Posterior vena cava (tissue), 2 donors: ENCODE data around the gene BBS4. TPM values are rescaled to one million over a fixed set of nuclear protein-coding genes. Genes with fewer than 3 reads are reported as not detected.

Source experiments
- DNase-seq: peaks from one replicate; pipeline ENCODE4 v3.0.0-alpha.2; 2020; ENCODE audit warnings: low spot score
- intact Hi-C, 2 donors: fragments of 100-400 bp; cut with DNase I; formaldehyde crosslinking; loops; one replicate each; pipeline versions ENCODE4 v1.14.1 to v1.14.2; 2022 to 2023
- total RNA-seq, 2 donors: library from RNA; stranded (reverse); fragmentation: NEBNext Ultra II Directional; extraction: Animal tissue kit (Norgen Biotek cat#: 25700); gene quantifications; one replicate each; pipeline ENCODE4 v1.2.1, GENCODE V29; 2021
- donor health status: DM: yes; HTN: yes; CAD: no.
- donor health status: DM: yes; HTN: yes; CAD: no.

The BBS4 gene
- total RNA-seq, 2 donors from 2014 or later, result 14.7 to 16.4 TPM

GRCh38 chr15:72740219-72740618, 54.2 kb downstream of the BBS4 start:
- DNase-seq, result no peak
- intact Hi-C loops, result no loop called here

DNA sequence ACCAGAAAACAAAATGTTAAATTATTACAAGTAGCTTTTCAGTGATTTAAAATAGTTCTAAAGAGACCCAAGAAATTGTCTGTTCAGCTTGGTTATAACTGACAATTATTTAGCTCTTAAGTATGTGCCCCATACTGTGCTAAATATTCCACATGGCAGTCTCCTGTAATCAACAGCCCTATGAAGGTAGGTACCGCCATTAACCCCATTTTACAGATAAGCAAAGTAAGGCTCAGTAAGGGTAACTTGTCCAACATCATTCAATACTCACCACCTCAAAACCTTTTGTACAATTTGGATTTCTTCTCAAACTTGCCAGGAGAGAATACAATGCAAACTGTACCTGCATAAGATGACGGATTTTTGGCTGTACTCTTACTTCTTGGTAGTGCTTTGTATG, 63.7 kb downstream of the BBS4 start:
- intact Hi-C loops, result no loop called here
- DNase-seq, result no peak

DNA sequence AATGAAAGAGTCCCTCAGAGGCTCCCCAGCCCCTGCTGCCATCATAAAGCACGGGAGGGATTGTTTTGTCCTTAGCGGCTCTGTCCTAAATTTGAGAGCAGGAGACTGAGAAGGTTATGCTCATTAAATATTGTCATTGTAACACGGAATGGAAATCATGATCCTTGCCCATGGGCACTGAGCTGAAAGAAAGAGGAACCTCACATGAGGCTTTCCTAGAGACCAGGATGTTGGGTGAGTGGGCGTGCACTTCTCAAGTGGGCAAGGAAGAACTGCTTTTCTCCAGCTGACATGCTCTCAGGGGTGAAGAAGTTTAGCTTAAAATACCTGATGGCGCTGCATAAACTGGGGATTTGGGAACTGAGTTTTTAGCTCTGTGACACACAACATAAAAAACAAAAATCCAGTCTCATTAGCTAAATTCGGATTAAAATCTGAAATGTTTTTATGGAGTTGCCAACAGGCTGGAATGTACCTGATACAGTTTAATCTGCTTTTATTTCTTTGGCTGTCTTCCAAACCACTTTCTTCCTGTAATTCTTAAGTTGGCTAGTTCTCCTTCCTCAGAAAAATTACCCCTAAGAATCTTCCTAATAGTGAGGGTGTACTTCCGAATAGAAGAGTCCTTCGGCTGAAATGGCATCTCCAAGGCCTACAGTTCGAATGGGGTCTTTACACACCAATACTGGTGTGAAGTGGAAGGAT, 65.9 kb downstream of the BBS4 start:
- DNase-seq, result no peak

GRCh38 chr15:72754096-72754495, 68.1 kb downstream of the BBS4 start:
- DNase-seq, result no peak
- intact Hi-C loops, result no loop called here

More for the DNA sequence above, 65.9 kb downstream of the BBS4 start:
- intact Hi-C loops, result no loop called here

DNA sequence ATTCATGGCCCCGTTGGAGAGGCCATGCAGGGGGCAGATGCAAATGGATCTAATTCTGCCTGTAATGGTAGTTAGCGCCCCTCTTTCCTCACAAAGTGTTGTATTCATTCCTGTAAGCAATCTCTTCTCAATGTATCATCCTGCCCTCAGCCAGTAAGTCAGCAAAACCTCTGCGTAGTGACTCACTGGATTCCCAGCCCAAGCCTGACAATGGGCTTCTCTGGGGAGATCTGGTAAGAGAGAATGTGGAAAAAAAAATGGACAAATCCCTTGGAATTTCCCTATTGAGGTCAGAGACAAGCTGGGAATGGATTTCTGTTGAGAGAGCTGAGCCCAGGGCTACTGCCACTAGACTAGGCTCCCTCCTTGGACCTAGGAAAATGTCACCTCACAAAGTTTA, 72.2 kb downstream of the BBS4 start:
- no peak for DNase-seq
- intact Hi-C loops, result no loop called here

DNA sequence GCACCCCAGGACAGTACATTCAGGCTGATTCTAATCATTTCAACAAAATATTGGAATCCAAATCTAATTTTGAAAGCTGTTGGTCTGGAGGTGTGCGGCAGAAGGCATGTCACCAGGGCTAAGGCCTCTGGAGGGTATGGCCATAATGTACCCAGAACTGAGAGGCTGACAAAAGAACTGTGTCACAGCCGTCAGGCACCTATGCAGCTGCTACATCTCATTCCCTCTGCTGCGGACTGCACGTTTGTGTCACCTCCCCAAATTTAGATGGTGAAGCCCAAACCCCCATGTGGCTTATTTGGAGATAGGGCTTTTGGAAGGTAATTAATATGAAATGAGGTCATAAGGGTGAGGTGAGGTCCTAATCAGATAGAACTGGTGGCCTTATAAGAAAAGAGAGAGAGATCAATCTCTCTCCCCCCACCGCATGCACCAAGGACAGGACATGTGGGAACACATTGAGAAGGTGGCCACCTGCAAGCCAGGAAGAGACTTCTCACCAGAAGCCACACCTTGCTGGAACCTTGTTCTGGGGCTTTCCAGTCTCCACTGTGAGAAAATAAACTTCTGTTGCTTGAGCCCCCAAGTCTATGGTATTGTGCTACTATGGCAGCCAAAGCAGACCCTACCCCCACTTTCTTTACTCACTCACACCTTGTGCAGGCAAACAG, 74.7 kb downstream of the BBS4 start:
- intact Hi-C loops, result no loop called here
- no peak for DNase-seq

DNA sequence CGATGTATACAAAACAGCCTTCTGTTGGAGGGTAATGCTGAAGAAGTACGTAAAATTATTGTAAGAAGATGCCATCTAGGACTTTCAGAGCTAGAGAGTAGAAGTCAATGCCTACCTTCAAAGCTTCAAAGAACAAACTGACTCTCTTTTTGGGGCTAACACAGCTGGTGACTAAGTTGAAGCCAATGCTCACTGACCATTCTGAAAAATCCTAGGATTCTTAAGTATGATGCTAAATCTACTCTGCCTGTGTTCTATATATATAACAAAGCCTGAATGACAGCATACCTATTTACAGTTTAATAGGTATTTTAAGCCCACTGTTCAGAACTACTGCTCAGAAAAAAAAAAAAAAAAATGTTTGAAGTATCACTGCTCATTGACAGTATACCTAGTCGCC, 78.6 kb downstream of the BBS4 start:
- intact Hi-C loops, result no loop called here
- no peak for DNase-seq

DNA sequence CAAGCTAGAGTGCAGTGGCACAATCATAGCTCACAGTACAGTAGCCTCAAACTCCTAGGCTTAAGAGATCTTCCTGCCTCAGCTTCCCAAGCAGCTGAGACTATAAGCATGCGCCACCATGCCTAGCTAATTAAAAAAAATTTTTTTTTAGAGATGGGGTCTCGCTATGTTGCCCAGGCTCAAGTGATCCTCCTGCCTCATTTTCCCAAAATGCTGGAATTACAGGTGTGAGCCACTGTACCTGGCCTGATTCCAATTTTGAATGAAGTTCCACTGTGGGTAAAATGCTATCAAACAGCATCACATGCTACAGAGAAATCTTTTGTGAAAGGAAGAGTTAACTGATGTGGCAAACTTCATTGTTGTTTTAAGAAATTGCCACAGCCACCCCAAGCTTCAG, 80.0 kb downstream of the BBS4 start:
- no peak for DNase-seq
- intact Hi-C loops, result no loop called here

- intact Hi-C loops, result no loop called here
- DNase-seq, result no peak
Observed at GRCh38 chr15:72766780-72767179, 80.8 kb downstream of the BBS4 start.

DNA sequence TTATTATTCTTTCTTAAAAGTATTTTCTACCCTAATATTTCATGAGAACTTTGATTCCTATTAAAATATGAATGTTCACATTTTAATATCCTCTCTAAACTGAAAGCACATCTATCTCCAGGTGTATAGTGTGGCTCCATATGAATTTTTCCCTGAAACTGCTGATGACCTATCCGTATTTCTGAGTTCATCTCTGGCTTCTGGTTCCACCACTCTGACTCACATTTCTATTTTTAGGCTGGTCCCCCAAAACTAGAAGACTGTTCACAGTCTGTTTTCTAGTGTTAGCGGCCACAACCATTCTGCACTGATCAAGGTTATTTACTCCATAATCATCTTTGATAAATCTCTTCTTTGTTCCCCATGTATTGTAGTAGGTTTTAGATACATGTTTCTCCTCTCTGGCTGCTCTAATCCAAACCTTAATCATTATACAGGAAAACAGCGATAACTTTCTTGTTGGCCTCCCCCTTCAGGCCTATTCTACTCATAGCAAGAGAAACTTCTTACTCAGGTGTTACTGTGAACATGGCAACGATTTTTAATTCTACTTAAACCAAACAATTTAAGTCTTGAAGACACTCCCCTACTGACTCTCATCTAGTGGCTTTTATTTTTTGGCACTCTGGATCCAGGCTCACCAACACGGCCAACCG, 84.8 kb downstream of the BBS4 start:
- DNase-seq, result no peak
- intact Hi-C loops, result no loop called here

DNA sequence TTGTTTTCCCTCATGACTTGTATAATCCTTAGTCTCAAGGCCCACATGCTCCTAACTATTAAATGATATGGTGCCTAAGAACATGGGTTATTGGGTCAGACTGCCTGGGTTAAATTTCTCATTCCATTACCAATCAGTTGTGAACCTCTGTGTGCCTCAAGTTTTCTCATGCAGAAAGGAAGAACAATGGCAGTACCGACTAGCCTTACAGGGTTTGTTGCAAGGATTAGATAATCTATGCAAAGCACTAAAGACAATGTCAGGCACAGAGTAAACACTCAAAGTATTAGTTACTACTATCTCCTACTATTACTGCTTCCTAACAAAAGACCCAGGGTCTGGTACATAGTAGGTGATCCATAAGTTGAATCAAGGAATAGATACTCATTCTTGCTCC, 85.3 kb downstream of the BBS4 start:
- DNase-seq, result no peak
- intact Hi-C loops, result no loop called here

GRCh38 chr15:72774696-72775383, 88.8 kb downstream of the BBS4 start:
- intact Hi-C loops, result no loop called here
- no peak for DNase-seq

DNA sequence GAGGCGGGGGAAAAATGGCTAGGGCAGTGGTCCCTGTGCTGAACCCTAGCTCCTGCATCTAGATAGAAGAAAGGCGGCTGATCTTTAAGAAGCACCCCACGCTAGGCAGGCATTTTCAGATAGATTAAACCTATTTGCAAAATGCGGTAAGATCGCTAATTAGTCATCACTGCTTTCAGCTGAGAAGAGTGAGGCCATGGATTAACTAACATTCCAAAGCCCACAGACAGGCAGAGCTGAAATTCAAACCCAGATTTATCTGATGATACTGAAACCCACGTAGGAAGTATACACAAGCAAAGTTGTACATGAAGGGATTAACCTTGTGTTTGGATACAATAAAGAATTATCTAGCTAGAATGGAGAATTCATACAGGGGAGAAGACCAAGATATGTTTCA, 92.8 kb downstream of the BBS4 start:
- intact Hi-C loops, result no loop called here
- DNase-seq, result no peak

GRCh38 chr15:72781631-72782030, 95.6 kb downstream of the BBS4 start:
- DNase-seq, result no peak
- intact Hi-C loops, result no loop called here

DNA sequence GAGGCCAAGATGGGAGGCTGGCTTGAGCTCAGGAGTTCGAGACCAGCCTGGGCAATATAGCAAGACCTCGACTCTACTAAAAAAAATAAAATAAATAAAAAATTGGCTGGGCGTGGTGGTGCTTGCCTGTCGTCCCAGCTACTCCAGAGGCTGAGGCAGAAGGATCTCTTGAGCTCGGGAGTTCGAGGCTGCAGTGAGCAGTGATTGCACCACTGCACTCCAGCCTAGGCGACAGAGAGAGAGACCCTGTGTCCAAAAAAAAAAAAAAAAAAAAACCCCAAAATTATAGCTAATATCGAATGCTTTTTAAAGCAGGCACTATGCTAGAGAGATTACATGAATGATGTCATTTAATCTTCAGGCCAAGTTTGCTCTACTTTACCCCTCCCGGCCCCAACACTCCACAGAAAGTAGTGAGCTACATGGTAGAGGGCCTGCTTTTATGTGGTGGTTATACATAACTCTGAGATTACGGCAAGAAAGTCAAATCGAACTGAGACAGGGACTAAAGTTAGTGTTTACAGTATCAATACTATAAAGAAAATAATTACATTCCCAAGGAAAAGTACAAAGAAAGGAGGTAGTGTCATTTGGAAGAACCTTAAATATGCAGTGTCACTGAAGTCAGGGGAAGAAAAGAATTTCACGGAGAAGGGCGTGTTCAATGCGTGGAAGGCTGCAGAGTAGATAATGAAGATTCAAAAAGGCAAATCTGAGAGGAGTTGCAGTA, 96.4 kb downstream of the BBS4 start:
- no peak for DNase-seq
- intact Hi-C loops, result no loop called here

DNA sequence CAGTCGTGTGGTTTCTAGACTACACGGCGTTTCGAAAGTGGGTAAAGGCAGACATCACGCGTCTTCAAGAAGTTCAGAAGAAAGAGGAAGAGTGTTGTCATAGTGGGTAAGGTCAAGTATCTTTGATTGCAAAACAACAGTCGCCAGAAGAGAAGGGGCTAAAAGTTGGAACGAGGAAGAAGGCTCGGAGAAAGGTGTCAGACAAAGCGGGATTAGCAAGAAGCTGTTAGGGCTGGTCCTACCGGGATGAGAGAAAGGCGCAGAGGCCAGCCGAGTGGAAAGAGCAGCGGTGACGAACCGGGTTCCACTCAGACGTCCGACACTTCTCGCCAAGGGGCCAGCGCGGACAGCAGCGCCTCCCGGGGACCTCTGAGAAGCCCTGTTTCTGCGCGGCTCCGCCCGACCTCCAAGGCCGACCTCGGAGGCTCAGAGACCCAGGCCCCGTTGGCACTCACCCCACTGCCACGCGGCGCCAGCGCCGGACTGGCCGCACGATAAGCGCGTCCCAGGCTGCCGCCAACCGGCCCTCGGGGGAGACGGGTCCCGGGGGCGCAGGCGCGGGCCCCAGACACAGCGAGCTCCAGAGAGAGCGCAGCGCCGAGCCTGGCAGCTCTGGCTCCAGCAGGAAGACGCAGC, 97.1 kb downstream of the BBS4 start:
- DNase-seq, result peak; percentile 90
- intact Hi-C loops, result no loop called here

DNA sequence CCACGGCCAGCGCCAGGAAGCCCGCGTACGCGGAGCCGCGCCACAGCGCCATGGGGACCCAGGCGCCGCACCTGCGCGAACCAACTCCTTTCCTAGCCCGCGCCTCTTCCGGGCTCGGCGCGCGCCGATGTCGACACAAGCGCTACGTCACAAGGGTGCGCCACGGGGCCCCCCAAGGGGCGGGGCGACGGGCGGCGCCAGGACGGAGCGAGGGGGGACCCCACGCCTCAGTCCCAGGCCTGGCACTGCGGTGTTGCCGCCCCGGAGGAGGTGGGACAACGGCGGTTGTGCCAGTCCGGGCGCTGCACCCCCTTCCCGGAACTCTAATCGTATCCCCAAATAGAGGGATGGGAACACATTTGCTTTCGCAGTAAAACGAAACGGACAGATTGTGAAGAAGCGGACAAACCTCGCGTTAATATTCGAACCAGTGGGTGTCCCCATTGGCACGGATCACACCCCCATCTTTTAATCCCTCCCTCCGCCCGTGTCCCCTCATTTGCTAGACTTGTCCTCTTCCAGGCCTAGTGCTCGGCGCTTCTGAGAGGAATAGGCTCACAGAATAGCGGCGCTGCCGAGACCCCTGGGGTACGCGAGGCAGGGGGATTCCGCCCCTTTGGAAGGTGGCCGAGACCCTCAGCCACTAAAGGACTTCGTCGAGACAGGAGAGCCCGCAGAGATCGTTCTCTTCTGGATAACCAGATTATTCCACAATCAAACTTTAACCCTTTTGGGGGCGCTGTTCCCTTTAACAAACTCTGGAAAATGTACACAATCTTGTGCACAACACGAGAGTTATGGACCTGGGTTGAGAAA, 97.8 kb downstream of the BBS4 start, which contains the start of gene ADPGK:
Gene ADPGK, minus strand, starts transcription at position 119 of the 816 bp plus-strand sequence. Its CDS starts 67 bp downstream, at position 52.
- intact Hi-C loops, result no loop called here
- peak; percentile 97 for DNase-seq

DNA sequence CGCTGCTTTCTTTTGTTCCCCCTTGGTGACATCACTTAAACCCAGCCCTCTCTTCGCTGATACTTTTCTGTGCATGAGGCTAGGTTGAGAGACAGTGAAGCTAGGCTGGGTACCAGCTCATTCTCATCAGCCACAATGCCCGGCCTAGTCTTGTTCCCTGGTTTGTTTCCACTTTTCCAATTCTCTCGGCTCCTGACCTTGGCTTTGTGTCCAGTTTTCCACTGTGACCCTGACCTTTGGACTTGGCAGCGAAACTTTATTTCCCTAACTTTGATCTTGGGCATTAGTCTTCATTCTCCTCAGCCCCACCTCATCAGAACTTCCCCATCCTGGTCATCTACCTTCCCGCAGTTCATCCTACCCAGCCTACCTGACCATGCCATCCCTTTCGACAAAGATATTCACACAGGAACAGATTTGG, 98.5 kb downstream of the BBS4 start:
- DNase-seq, result no peak
- intact Hi-C loops, result no loop called here
